HepG2 (cell line): Measurements from ENCODE around the gene DNAJC8.

Source experiments
- JUND ChIP-seq: sonication (generic); formaldehyde crosslinking; IDR thresholded peaks from 2 replicates; pipeline ENCODE4 v1.8.0; 2022; ENCODE audit warnings: mild to moderate bottlenecking, missing genetic modification reagents
- MYNN ChIP-seq: sonication (generic); formaldehyde crosslinking; IDR thresholded peaks from 2 replicates; pipeline ENCODE4 v1.4.0; 2020; ENCODE audit warnings: mild to moderate bottlenecking, low read depth, missing genetic modification reagents
- POLR2A ChIP-seq, 2 experiments: IDR thresholded peaks; 2 replicates each; pipeline ENCODE4 v1.6.1; 2011; ENCODE audit warnings: low read depth in 2 of 2, low read length in 2 of 2, mild to moderate bottlenecking in 1 of 2, moderate library complexity in 1 of 2; ENCODE audit not compliant: insufficient read depth in 1 of 2
- XRCC5 ChIP-seq: fragments of 200-400 bp; formaldehyde crosslinking; optimal IDR thresholded peaks from 2 replicates; pipeline ENCODE3; 2017; ENCODE audit warnings: mild to moderate bottlenecking, low read length
- TF ChIP-seq, protein P1 (sequence below): sonication (generic); formaldehyde crosslinking; IDR thresholded peaks from 2 replicates; pipeline ENCODE4 v1.9.0; 2021; ENCODE audit warnings: missing genetic modification reagents, mild to moderate bottlenecking, borderline replicate concordance
- TF ChIP-seq, protein P2 (sequence below): sonication (generic); formaldehyde crosslinking; IDR thresholded peaks from 2 replicates; pipeline ENCODE4 v1.8.1; 2023; ENCODE audit warnings: mild to moderate bottlenecking, missing genetic modification reagents, borderline replicate concordance
- TF ChIP-seq, protein P3 (sequence below): sonication (generic); formaldehyde crosslinking; IDR thresholded peaks from 2 replicates; pipeline ENCODE4 v1.4.0; 2020; ENCODE audit warnings: missing genetic modification reagents
- TF ChIP-seq, protein P4 (sequence below), 2 experiments: fragments of 450-650 bp in 1 of 2; sonication (generic) in 1 of 2; formaldehyde crosslinking in 1 of 2; IDR thresholded peaks; 2 replicates each; pipeline versions ENCODE4 v1.6.1 to v1.8.0; 2016 to 2022; ENCODE audit warnings: antibody characterized with exemption in 1 of 2, mild to moderate bottlenecking in 1 of 2, missing genetic modification reagents in 1 of 2

DNA sequence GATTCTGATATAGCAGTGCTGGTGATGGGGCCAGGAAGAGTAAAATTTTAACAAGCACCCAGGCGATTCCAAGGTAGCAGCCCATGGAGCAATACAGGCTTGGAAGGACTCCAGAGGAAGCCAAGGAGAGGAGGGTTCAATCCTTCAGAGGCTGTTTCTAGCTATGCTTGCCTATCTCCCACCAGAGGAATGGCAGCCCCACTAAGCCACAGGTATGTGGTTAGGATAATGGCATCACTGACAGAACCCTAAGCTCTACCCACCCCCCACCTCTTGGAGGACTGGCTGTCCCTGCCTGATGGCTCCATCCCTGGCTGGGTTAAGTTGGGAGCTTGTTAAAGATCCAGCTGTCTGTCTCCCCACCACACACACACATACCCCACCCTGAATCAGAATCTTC is 37.0 kb downstream of the DNAJC8 start:
- TF ChIP-seq, protein P1, sequence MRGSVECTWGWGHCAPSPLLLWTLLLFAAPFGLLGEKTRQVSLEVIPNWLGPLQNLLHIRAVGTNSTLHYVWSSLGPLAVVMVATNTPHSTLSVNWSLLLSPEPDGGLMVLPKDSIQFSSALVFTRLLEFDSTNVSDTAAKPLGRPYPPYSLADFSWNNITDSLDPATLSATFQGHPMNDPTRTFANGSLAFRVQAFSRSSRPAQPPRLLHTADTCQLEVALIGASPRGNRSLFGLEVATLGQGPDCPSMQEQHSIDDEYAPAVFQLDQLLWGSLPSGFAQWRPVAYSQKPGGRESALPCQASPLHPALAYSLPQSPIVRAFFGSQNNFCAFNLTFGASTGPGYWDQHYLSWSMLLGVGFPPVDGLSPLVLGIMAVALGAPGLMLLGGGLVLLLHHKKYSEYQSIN (CRISPR knock-in tag) = no peak
- TF ChIP-seq POLR2A (IDR thresholded peaks at IDR 0.05; ENCODE audit: insufficient read depth in 1 of 2, low read depth in 2 of 2, low read length in 2 of 2) (no peak), JUND (CRISPR knock-in tag) (no peak), XRCC5 (no peak), MYNN (CRISPR knock-in tag) (no peak)
- TF ChIP-seq, protein P2, sequence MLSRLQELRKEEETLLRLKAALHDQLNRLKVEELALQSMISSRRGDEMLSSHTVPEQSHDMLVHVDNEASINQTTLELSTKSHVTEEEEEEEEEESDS (CRISPR knock-in tag) = no peak
- TF ChIP-seq, protein P3, sequence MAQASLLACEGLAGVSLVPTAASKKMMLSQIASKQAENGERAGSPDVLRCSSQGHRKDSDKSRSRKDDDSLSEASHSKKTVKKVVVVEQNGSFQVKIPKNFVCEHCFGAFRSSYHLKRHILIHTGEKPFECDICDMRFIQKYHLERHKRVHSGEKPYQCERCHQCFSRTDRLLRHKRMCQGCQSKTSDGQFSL = no peak
- TF ChIP-seq, protein P4, sequence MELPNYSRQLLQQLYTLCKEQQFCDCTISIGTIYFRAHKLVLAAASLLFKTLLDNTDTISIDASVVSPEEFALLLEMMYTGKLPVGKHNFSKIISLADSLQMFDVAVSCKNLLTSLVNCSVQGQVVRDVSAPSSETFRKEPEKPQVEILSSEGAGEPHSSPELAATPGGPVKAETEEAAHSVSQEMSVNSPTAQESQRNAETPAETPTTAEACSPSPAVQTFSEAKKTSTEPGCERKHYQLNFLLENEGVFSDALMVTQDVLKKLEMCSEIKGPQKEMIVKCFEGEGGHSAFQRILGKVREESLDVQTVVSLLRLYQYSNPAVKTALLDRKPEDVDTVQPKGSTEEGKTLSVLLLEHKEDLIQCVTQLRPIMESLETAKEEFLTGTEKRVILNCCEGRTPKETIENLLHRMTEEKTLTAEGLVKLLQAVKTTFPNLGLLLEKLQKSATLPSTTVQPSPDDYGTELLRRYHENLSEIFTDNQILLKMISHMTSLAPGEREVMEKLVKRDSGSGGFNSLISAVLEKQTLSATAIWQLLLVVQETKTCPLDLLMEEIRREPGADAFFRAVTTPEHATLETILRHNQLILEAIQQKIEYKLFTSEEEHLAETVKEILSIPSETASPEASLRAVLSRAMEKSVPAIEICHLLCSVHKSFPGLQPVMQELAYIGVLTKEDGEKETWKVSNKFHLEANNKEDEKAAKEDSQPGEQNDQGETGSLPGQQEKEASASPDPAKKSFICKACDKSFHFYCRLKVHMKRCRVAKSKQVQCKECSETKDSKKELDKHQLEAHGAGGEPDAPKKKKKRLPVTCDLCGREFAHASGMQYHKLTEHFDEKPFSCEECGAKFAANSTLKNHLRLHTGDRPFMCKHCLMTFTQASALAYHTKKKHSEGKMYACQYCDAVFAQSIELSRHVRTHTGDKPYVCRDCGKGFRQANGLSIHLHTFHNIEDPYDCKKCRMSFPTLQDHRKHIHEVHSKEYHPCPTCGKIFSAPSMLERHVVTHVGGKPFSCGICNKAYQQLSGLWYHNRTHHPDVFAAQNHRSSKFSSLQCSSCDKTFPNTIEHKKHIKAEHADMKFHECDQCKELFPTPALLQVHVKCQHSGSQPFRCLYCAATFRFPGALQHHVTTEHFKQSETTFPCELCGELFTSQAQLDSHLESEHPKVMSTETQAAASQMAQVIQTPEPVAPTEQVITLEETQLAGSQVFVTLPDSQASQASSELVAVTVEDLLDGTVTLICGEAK (IDR thresholded peaks at IDR 0.05) = no peak
- TF ChIP-seq, protein P4 (CRISPR knock-in tag; IDR thresholded peaks at IDR 0.05) = no peak
